Muscle layer of duodenum (tissue), 2 donors: ENCODE results near the gene KMT2C.

Source experiments
- H3K27ac ChIP-seq: one replicate; pipeline ENCODE4 v1.7.0; 2013; ENCODE audit warnings: mild to moderate bottlenecking, low read length
- H3K27me3 ChIP-seq: one replicate; pipeline ENCODE4 v1.7.0; 2013; ENCODE audit warnings: low read depth, mild to moderate bottlenecking, control low read depth, low read length
- H3K36me3 ChIP-seq, 2 donors: one replicate each; pipeline ENCODE4 v1.7.0; 2013; ENCODE audit warnings: low read length in 2 of 2, control low read depth in 1 of 2, mild to moderate bottlenecking in 1 of 2; ENCODE audit not compliant: insufficient read depth in 2 of 2, control insufficient read depth in 1 of 2
- H3K4me1 ChIP-seq, 2 donors: one replicate each; pipeline ENCODE4 v1.7.0; 2013; ENCODE audit warnings: low read length in 2 of 2, mild to moderate bottlenecking in 2 of 2, control low read depth in 1 of 2, moderate library complexity in 1 of 2; ENCODE audit not compliant: insufficient read depth in 2 of 2, control insufficient read depth in 1 of 2
- H3K4me3 ChIP-seq, 2 donors: one replicate each; pipeline ENCODE4 v1.7.0; 2013; ENCODE audit warnings: low read length in 2 of 2, low read depth in 1 of 2, mild to moderate bottlenecking in 1 of 2
- H3K9me3 ChIP-seq, 2 donors: one replicate each; pipeline ENCODE4 v1.7.0; 2013; ENCODE audit warnings: low read length in 2 of 2, control low read depth in 1 of 2, mild to moderate bottlenecking in 1 of 2; ENCODE audit not compliant: control insufficient read depth in 1 of 2
- donor health status: healthy.

Gene KMT2C

DNA sequence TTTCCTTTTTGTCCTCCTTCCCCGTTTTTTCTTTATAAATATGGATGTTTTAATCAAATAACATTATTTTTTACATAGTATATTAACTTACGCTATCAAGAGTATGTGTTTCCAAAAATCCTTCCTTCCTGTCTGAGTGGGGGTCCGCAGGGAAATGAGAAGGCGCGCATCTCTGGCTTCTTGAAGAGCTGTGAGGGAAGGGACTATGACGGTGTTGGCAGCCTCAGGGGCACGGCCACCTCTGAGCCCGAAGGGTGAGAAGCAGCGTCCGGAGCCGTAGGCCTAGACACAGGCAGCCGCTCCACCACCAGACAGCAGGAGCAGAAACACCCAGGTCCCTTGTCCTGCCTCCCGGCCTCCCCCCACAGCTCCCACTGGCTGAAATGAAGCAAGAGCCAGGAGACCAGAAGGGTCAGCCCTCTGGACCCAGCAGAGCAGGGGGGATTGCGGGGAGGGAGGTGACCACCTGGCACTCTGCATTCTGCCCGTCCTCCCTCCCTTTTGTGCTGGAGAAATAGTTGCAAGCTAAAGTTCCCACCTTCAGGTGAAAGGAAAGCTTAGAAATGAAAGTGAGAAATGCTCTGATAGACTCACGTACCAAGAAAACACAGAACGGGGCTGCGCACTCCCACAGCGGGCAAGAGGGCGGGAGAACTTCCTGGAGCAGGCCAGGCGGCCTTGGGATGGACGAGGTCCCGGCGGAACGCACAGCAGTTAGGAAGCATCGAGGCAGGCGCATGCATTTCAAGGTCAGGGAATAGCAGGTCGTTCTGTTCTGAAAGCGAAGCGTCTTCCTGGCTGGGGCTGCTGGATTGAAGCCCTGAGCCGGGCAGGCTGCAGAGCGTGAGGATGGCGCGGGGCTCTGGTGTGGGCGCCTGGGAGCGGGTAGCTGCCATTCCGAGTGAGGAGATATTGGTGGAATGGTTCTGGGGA lies 304.9 kb downstream of the KMT2C start:
- no peak overlapping the region for H3K27ac ChIP-seq
- H3K36me3 ChIP-seq = peaks cover 26 to 64% of the 10 kb centered on the region in 2 donors
- H3K9me3 ChIP-seq = no peaks in the 10 kb centered on the region
- no peaks in the 10 kb centered on the region for H3K27me3 ChIP-seq
- H3K4me3 ChIP-seq = no peak overlapping the region
- no peaks in the 10 kb centered on the region for H3K4me1 ChIP-seq

DNA sequence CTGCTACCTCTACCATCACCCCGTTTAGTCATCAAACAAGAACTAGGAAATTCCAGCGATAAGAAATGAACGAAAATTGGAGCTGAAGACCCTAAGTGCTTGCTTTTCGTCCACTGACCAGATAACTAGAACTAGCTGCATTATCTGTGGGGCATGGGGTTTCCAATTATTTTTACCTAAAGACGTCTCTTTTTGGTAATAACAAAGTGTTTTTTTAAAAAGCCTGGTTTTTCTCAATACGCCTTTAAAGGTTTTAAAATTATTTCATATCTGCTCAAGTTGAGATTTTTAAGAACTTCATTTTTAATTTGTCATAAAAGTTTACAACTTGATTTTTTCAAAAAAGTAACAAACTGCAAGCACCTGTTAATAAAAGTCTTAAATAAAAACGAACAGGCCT lies 306.1 kb downstream of the KMT2C start:
- H3K27ac ChIP-seq = no peak overlapping the region
- peaks cover 0 to 5% of the 10 kb centered on the region in 2 donors for H3K9me3 ChIP-seq
- peaks cover 26 to 71% of the 10 kb centered on the region in 2 donors for H3K36me3 ChIP-seq
- H3K4me1 ChIP-seq = no peaks in the 10 kb centered on the region
- H3K4me3 ChIP-seq = no peak overlapping the region
- H3K27me3 ChIP-seq = no peaks in the 10 kb centered on the region

DNA sequence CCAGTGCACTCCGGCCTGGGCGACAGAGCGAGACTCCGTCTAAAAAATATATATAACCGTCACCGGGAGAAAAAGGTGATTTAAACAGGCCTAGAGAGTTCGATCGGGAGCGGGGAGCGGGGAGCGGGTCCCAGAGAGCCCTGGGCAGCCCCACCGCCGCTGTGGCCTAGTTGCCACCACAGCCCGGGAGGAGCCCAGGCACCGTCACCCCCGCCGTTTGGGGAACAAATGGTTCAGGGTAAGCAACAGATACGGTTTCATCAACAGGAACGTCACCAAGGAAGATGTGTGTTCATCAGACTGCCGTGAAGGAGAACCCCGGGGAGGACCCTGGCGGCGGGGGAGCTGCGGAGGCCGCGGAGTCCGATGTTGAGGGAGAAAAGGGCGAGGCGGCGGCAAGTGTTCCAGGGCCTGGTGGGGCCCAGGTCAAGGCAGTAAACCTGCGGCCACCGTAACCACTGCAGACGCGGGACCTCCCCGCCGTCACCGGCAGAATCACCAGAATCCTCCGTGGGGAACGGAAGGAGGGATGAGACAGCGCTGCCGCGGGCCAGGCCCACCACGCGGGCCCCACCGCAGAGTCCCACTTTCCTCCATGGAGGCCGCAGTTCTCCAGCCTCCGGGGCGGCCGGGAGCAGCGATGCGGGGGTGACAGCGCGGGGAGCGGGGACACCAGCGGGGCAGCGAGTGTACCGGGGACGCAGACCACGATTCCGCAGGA lies 306.9 kb downstream of the KMT2C start:
- no peak overlapping the region for H3K27ac ChIP-seq
- no peaks in the 10 kb centered on the region for H3K27me3 ChIP-seq
- no peaks in the 10 kb centered on the region for H3K4me1 ChIP-seq
- no peak overlapping the region for H3K4me3 ChIP-seq
- peaks cover 0 to 5% of the 10 kb centered on the region in 2 donors for H3K9me3 ChIP-seq
- H3K36me3 ChIP-seq = peaks cover 30 to 75% of the 10 kb centered on the region in 2 donors

DNA sequence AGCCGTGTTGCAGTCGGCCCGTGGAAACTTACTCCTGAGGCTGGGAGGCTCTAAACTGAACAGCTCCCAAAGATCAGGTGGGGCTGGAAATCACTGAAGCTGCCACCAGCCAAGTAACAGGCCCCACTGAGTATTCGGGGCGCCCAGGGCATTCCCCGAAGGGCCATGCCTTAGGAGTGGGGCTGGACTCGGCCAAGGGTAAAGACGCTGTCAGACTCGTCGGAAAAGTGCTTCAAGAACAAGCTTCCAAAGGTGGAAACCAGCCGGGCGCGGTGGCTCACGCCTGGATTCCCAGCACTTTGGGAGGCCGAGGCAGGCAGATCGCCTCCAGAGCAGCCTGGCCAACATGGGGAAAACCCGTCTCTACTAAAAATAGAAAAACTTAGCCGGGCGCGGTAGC lies 307.6 kb downstream of the KMT2C start:
- Histone ChIP-seq H3K9me3 (peaks cover 0 to 5% of the 10 kb centered on the region in 2 donors), H3K4me3 (no peak overlapping the region), H3K4me1 (no peaks in the 10 kb centered on the region), H3K36me3 (peaks cover 27 to 76% of the 10 kb centered on the region in 2 donors), H3K27me3 (no peaks in the 10 kb centered on the region), H3K27ac (no peak overlapping the region)

DNA sequence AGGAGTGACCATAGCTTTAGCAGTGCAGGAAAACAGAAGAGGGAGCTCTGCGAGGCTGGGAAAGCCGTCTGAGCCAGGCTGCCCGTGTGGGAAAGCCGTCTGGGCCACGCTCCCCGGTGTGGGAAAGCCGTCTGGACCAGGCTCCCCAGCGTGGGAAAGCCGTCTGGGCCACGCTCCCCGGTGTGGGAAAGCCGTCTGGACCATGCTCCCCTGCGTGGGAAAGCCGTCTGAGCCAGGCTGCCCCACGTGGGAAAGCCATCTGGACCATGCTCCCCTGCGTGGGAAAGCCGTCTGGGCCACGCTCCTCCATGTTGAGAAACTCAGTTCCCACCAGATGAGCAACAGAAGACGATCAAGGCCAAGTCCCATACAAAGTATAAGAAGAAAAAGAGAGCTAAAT lies 308.6 kb downstream of the KMT2C start:
- H3K36me3 ChIP-seq = peaks cover 28 to 78% of the 10 kb centered on the region in 2 donors

DNA sequence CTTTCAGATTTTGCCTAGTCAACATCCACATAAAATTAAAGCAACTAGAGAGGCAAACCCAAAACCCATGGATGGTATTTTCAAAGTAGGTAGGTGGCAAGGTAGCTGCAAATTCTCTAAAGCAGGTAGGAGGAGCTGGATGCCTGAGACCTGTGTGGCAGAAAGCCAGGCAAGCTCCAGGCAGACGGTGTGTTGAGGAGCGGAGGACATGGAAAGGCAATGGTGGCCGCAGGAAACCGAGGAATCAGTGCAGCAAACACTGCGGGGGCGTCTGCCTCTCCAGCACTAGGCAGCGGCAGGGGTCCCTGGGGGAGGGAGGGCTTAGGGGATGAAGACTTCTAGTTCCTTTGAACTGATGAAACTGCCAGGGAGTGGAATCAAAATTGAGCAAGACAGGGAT lies 309.1 kb downstream of the KMT2C start:
- Histone ChIP-seq H3K4me3 (no peak overlapping the region), H3K4me1 (no peaks in the 10 kb centered on the region), H3K27me3 (no peaks in the 10 kb centered on the region), H3K36me3 (peaks cover 29 to 78% of the 10 kb centered on the region in 2 donors), H3K9me3 (peaks cover 0 to 5% of the 10 kb centered on the region in 2 donors), H3K27ac (no peak overlapping the region)

More for the DNA sequence above, 308.6 kb downstream of the KMT2C start:
- Histone ChIP-seq H3K4me3 (no peak overlapping the region), H3K27me3 (no peaks in the 10 kb centered on the region), H3K4me1 (no peaks in the 10 kb centered on the region), H3K27ac (no peak overlapping the region), H3K9me3 (peaks cover 0 to 5% of the 10 kb centered on the region in 2 donors)

DNA sequence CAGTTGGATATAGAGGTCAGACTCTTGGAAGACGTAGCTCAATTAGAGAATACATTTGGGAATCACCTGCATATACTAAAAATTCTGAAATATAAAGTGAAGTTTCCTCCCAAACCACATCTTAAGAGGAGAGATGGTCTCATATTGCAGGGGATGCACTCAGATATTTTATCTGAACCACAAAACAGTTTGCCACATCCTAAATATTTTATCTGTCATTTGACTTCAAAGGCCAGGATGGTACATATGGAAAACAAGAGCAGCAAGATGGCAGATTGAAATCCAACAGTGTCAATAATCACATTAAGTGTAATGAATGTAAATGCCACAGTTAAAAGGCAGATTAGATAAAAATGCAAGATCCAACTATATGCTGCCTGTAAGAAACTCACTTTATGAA lies 313.3 kb downstream of the KMT2C start:
- H3K4me1 ChIP-seq = no peaks in the 10 kb centered on the region
- H3K9me3 ChIP-seq = peaks cover 0 to 5% of the 10 kb centered on the region in 2 donors
- H3K27me3 ChIP-seq = no peaks in the 10 kb centered on the region
- no peak overlapping the region for H3K4me3 ChIP-seq
- peaks cover 55 to 83% of the 10 kb centered on the region in 2 donors for H3K36me3 ChIP-seq
- H3K27ac ChIP-seq = no peak overlapping the region

DNA sequence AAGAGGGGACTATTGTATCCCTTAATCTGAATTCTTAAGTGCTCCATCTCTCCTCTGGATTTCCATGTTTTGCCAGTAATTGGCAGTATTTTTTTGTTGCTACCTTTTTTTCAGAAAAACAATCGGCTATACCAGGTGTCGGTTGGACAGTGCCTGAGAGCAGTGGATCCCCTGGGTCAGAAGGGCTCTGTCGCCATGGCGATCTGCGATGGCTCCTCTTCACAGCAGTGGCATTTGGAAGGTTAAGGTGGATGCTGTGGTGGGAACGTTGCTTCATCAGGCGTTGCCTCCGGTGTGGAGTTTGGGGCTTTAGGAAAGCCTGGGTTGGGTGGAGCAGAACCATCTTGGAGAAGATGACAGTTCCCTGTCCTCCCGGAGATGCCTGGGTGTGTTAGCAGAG lies 314.4 kb downstream of the KMT2C start:
- Histone ChIP-seq H3K27me3 (no peaks in the 10 kb centered on the region), H3K27ac (no peak overlapping the region), H3K36me3 (peaks cover 58 to 76% of the 10 kb centered on the region in 2 donors), H3K9me3 (peaks cover 0 to 5% of the 10 kb centered on the region in 2 donors), H3K4me3 (no peak overlapping the region), H3K4me1 (no peaks in the 10 kb centered on the region)

DNA sequence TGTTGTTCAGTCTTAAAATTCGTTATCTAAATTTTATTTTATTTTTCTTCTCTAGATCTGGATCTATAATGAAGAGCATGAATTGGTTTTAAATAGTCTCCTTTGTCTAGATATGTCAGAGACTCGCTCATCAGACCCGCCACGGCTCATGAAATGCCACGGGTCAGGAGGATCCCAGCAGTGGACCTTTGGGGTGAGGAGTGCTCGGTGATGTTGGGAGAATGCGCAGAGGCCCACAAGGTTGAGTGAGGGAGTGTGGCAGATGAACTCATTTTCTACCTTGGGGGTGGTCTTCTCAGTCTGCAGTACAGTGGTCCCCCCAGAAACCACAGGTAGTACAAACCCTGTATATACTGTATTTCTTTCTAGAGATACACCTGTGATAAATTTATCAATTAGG lies 315.0 kb downstream of the KMT2C start:
- H3K4me3 ChIP-seq = no peak overlapping the region
- H3K36me3 ChIP-seq = peaks cover 58 to 76% of the 10 kb centered on the region in 2 donors
- H3K4me1 ChIP-seq = no peaks in the 10 kb centered on the region
- H3K27me3 ChIP-seq = no peaks in the 10 kb centered on the region
- H3K9me3 ChIP-seq = peaks cover 0 to 5% of the 10 kb centered on the region in 2 donors
- H3K27ac ChIP-seq = no peak overlapping the region

DNA sequence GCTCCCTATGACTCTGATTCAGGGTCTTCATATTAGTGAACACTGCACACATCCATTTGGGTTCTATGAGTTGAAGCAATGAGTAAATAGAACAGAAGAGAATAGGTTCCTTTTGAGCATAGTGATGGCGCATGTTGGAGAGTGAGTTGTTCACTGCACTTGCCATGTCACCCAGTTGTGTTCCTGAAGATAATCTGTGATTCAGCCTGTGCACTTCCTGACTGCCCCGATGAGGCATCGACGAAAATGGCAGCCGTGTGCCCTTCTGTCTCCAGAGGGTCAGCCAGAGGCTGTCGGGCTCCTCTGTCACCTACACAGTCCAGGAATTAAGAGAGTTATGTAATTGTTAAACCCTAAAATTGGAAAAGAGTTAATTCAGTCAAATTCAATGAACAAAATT lies 315.6 kb downstream of the KMT2C start:
- peaks cover 0 to 5% of the 10 kb centered on the region in 2 donors for H3K9me3 ChIP-seq
- no peaks in the 10 kb centered on the region for H3K4me1 ChIP-seq
- H3K27ac ChIP-seq = no peak overlapping the region
- H3K4me3 ChIP-seq = no peak overlapping the region
- H3K27me3 ChIP-seq = no peaks in the 10 kb centered on the region
- H3K36me3 ChIP-seq = peaks cover 58 to 77% of the 10 kb centered on the region in 2 donors

DNA sequence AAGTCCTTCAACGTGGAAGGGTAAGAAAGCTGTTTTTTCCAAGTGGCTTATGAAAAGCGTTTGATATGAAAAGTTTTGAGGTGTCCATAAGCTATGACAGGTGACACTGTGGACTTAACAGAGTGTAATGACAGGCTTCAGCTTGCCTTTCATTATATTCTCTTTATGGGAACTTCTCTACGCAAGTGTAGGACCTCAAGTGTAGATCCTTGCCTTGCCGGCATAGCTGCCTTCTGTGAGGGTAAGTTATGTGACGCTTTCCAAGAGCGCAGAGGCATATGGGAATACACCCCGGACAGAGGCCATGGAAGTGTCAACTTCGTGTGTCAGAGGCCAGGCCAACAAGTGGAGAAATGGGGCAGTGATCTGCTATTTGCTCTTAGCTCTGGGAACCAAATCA lies 318.4 kb downstream of the KMT2C start:
- H3K9me3 ChIP-seq = no peaks in the 10 kb centered on the region
- H3K27ac ChIP-seq = no peak overlapping the region
- peaks cover 48 to 75% of the 10 kb centered on the region in 2 donors for H3K36me3 ChIP-seq
- H3K4me3 ChIP-seq = no peak overlapping the region
- no peaks in the 10 kb centered on the region for H3K27me3 ChIP-seq
- H3K4me1 ChIP-seq = no peaks in the 10 kb centered on the region
